T-cell (primary cell): ENCODE results near the gene OR6B1. TPM values are rescaled to one million over a fixed set of nuclear protein-coding genes. Genes with fewer than 3 reads are reported as not detected.

Experiments used
- ATAC-seq, 4 experiments: fragments of 200-7000 bp in 3 of 4; fragments of 150-1000 bp in 1 of 4; cut with Tn5 transposase; replicated peaks in 1 of 4; 1 replicate in 3 of 4; 2 replicates in 1 of 4; pipeline ENCODE4 v1.10.0; 2021; ENCODE audit warnings: moderate library complexity in 3 of 4, mild to moderate bottlenecking in 2 of 4, moderate number of reproducible peaks in 1 of 4
- CTCF ChIA-PET, 2 donors: fragments of 300-600 bp; sonication (Branson Sonifier 250); formaldehyde crosslinking; loops; one replicate each; lab custom pipeline; 2022; ENCODE audit warnings: antibody characterized with exemption in 2 of 2; lab: Charles Lee
- POLR2A ChIA-PET, 2 donors: fragments of 300-600 bp; sonication (Branson Sonifier 250); formaldehyde crosslinking; loops; one replicate each; lab custom pipeline; 2022; ENCODE audit warnings: antibody characterized with exemption in 2 of 2; lab: Charles Lee
- DNase-seq, 35 experiments: peaks; one replicate each; pipeline versions ENCODE4 v3.0.0 to v3.0.0-alpha.2; 2013 to 2023
- H3K27ac ChIP-seq: one replicate; pipeline ENCODE4 v1.5.1; 2013; ENCODE audit warnings: low read length
- H3K27me3 ChIP-seq, 2 experiments: replicated peaks in 1 of 2; 1 replicate in 1 of 2; 2 replicates in 1 of 2; pipeline versions ENCODE4 v1.6.1 to v1.7.0; 2013; ENCODE audit warnings: low read length in 1 of 2, mixed read lengths in 1 of 2; ENCODE audit not compliant: control insufficient read depth in 2 of 2, insufficient read depth in 2 of 2; ENCODE audit errors: extremely low read depth in 1 of 2
- H3K36me3 ChIP-seq, 2 donors: 1 replicate in 1 of 2; 2 replicates in 1 of 2; pipeline versions ENCODE4 v1.6.1 to v1.7.0; 2013; ENCODE audit warnings: low read length in 1 of 2; ENCODE audit not compliant: control insufficient read depth in 2 of 2, insufficient read depth in 1 of 2; ENCODE audit errors: extremely low read depth in 1 of 2
- H3K4me1 ChIP-seq, 2 experiments: 1 replicate in 1 of 2; 2 replicates in 1 of 2; pipeline versions ENCODE4 v1.6.1 to v1.7.0; 2013; ENCODE audit warnings: low read length in 2 of 2, mixed read lengths in 1 of 2; ENCODE audit not compliant: insufficient read depth in 2 of 2, control insufficient read depth in 1 of 2; ENCODE audit errors: extremely low read depth in 1 of 2
- H3K4me3 ChIP-seq, 2 donors: 1 replicate in 1 of 2; 2 replicates in 1 of 2; pipeline versions ENCODE4 v1.5.1 to v1.7.0; 2013; ENCODE audit warnings: mild to moderate bottlenecking in 2 of 2, low read length in 1 of 2, moderate library complexity in 1 of 2; ENCODE audit not compliant: control insufficient read depth in 1 of 2; ENCODE audit errors: extremely low read depth in 1 of 2
- H3K9me3 ChIP-seq: 2 replicates; pipeline ENCODE4 v1.7.0; 2013
- H3K27ac Mint-ChIP-seq, 2 donors: one replicate each; pipeline ENCODE4 v1.8.0; 2020 to 2021; ENCODE audit warnings: mild to moderate bottlenecking in 2 of 2, mixed read lengths in 2 of 2
- H3K27me3 Mint-ChIP-seq, 2 donors: one replicate each; pipeline ENCODE4 v1.8.0; 2021 to 2022; ENCODE audit warnings: mixed read lengths in 2 of 2
- H3K36me3 Mint-ChIP-seq: one replicate; pipeline ENCODE4 v1.8.0; 2021; ENCODE audit warnings: mixed read lengths
- H3K4me1 Mint-ChIP-seq, 3 donors: one replicate each; pipeline ENCODE4 v1.8.0; 2020 to 2022; ENCODE audit warnings: mixed read lengths in 3 of 3, mild to moderate bottlenecking in 1 of 3
- H3K4me3 Mint-ChIP-seq, 3 donors: one replicate each; pipeline ENCODE4 v1.8.0; 2020 to 2022; ENCODE audit warnings: mild to moderate bottlenecking in 3 of 3, mixed read lengths in 3 of 3, moderate library complexity in 3 of 3
- H3K9me3 Mint-ChIP-seq, 3 donors: one replicate each; pipeline ENCODE4 v1.8.0; 2020 to 2022; ENCODE audit warnings: mixed read lengths in 3 of 3
- WGBS: methylation state at CpG from one replicate; pipeline ENCODE4 v1.1.5; 2013; ENCODE audit warnings: missing lambda C conversion rate; ENCODE audit not compliant: insufficient coverage; 5-methylcytosine and 5-hydroxymethylcytosine counted together
- total RNA-seq, 35 experiments: library from RNA in 6 of 35; stranded (reverse) in 6 of 35; fragments of 120-200 nt in 1 of 35; gene quantifications; one replicate each; pipeline versions ENCODE4 v1.2.1 to v1.2.4 and lab custom pipeline; 2013 to 2026

Gene OR6B1
- total RNA-seq, 5 donors from 2014 or later (not counting 1 experiment from before 2014, with no cell fraction given) = not detected

GRCh38 chr7:143979998-143980397, 20.1 kb upstream of the OR6B1 start:
- POLR2A ChIA-PET = interaction anchor here in 1 of 2 donors (0.6 kb wide), 2 partner anchors 77 to 93 kb away, joined by 4 read pairs; no protein-coding TSS in a partner anchor
- H3K9me3 ChIP-seq = no peaks in the 10 kb centered on the region

GRCh38 chr7:143980746-143981510, 19.2 kb upstream of the OR6B1 start:
- ATAC-seq = no peak
- no peak overlapping the region for H3K4me3 ChIP-seq
- no peaks in the 10 kb centered on the region for H3K4me1 ChIP-seq
- no peaks in the 10 kb centered on the region for H3K9me3 ChIP-seq
- no peak overlapping the region for H3K27ac ChIP-seq
- no peaks in the 10 kb centered on the region for H3K4me1 Mint-ChIP-seq
- H3K27me3 Mint-ChIP-seq = peaks cover 4 to 5% of the 10 kb centered on the region in 2 donors
- H3K36me3 ChIP-seq = no peaks in the 10 kb centered on the region
- CTCF ChIA-PET = no interaction called here
- POLR2A ChIA-PET = no interaction called here
- H3K36me3 Mint-ChIP-seq = no peaks in the 10 kb centered on the region
- no peak overlapping the region for H3K27ac Mint-ChIP-seq
- H3K4me3 Mint-ChIP-seq = no peak overlapping the region
- WGBS = 95% methylated on average over 8 of the region's 10 CpGs
- H3K27me3 ChIP-seq = no peaks in the 10 kb centered on the region
- DNase-seq = no peak
- no peaks in the 10 kb centered on the region for H3K9me3 Mint-ChIP-seq

More at GRCh38 chr7:143979998-143980397, 20.1 kb upstream of the OR6B1 start:
- CTCF ChIA-PET = no interaction called here
- ATAC-seq (no peak), DNase-seq (no peak)
- Histone ChIP-seq H3K4me1 (no peaks in the 10 kb centered on the region), H3K27ac (no peak overlapping the region), H3K4me3 (no peak overlapping the region), H3K36me3 (no peaks in the 10 kb centered on the region), H3K27me3 (no peaks in the 10 kb centered on the region)
- Mint-ChIP-seq H3K27me3 (peaks cover 4 to 5% of the 10 kb centered on the region in 2 donors), H3K4me1 (no peaks in the 10 kb centered on the region), H3K27ac (no peak overlapping the region), H3K9me3 (no peaks in the 10 kb centered on the region), H3K36me3 (no peaks in the 10 kb centered on the region), H3K4me3 (no peak overlapping the region)
- WGBS = no CpG with 5 or more reads among the region's 2 CpGs

- no peak overlapping the region for H3K27ac Mint-ChIP-seq
- H3K27ac ChIP-seq = no peak overlapping the region
- H3K36me3 Mint-ChIP-seq = no peaks in the 10 kb centered on the region
- DNase-seq (no peak), ATAC-seq (no peak)
- no peak overlapping the region for H3K4me3 ChIP-seq
- peaks cover 0 to under 1% (median 0%) of the 10 kb centered on the region in 3 donors for H3K9me3 Mint-ChIP-seq
- H3K4me3 Mint-ChIP-seq = no peak overlapping the region
- no peaks in the 10 kb centered on the region for H3K36me3 ChIP-seq
- no peaks in the 10 kb centered on the region for H3K27me3 ChIP-seq
- 80% methylated on average over 1 of the region's 5 CpGs for WGBS
- H3K4me1 ChIP-seq = peaks cover 0 to 2% of the 10 kb centered on the region in 2 experiments
- H3K27me3 Mint-ChIP-seq = peaks cover 4 to 5% of the 10 kb centered on the region in 2 donors
- peaks cover 1 to 13% (median 9%) of the 10 kb centered on the region in 3 donors for H3K4me1 Mint-ChIP-seq
- ChIA-PET CTCF (no interaction called here), POLR2A (no interaction called here)
- no peaks in the 10 kb centered on the region for H3K9me3 ChIP-seq
Measured at GRCh38 chr7:143983960-143984359, 16.2 kb upstream of the OR6B1 start.

- ATAC-seq = no peak
Measured at GRCh38 chr7:143987513-143987912, 12.6 kb upstream of the OR6B1 start.

GRCh38 chr7:143988976-143989745, 11.0 kb upstream of the OR6B1 start:
- WGBS = 90% methylated on average over 4 of the region's 5 CpGs
- H3K27me3 ChIP-seq = no peaks in the 10 kb centered on the region
- Mint-ChIP-seq H3K4me3 (no peak overlapping the region), H3K27me3 (peaks cover 6 to 11% of the 10 kb centered on the region in 2 donors), H3K36me3 (peaks cover 5% of the 10 kb centered on the region), H3K4me1 (peaks cover 1 to 13% (median 9%) of the 10 kb centered on the region in 3 donors), H3K27ac (no peak overlapping the region), H3K9me3 (peaks cover 8 to 22% (median 8%) of the 10 kb centered on the region in 3 donors)
- no peaks in the 10 kb centered on the region for H3K36me3 ChIP-seq
- DNase-seq (no peak), ATAC-seq (no peak)
- H3K27ac ChIP-seq = no peak overlapping the region
- ChIA-PET CTCF (no interaction called here), POLR2A (no interaction called here)
- no peaks in the 10 kb centered on the region for H3K9me3 ChIP-seq
- peaks cover 0 to 2% of the 10 kb centered on the region in 2 experiments for H3K4me1 ChIP-seq
- no peak overlapping the region for H3K4me3 ChIP-seq

More at GRCh38 chr7:143987513-143987912, 12.6 kb upstream of the OR6B1 start:
- Mint-ChIP-seq H3K27me3 (peaks cover 6 to 11% of the 10 kb centered on the region in 2 donors), H3K4me1 (peaks cover 1 to 13% (median 9%) of the 10 kb centered on the region in 3 donors), H3K27ac (no peak overlapping the region), H3K4me3 (peak overlapping the region in 1 of 3 donors; percentile 40), H3K36me3 (peaks cover 5% of the 10 kb centered on the region), H3K9me3 (peaks cover 8 to 22% (median 8%) of the 10 kb centered on the region in 3 donors)
- Histone ChIP-seq H3K36me3 (no peaks in the 10 kb centered on the region), H3K4me1 (peaks cover 0 to 2% of the 10 kb centered on the region in 2 experiments), H3K27ac (no peak overlapping the region), H3K9me3 (no peaks in the 10 kb centered on the region), H3K4me3 (no peak overlapping the region), H3K27me3 (no peaks in the 10 kb centered on the region)
- ChIA-PET POLR2A (no interaction called here), CTCF (no interaction called here)
- DNase-seq = no peak

GRCh38 chr7:143992670-143993069, 7.5 kb upstream of the OR6B1 start:
- H3K27me3 Mint-ChIP-seq = peaks cover 6 to 13% of the 10 kb centered on the region in 2 donors
- ChIA-PET POLR2A (no interaction called here), CTCF (no interaction called here)
- H3K27ac ChIP-seq = no peak overlapping the region
- no peaks in the 10 kb centered on the region for H3K27me3 ChIP-seq
- no peak for ATAC-seq
- H3K4me3 ChIP-seq = no peak overlapping the region
- peaks cover 5% of the 10 kb centered on the region for H3K36me3 Mint-ChIP-seq
- peaks cover 0 to 1% (median 0%) of the 10 kb centered on the region in 3 donors for H3K4me1 Mint-ChIP-seq
- H3K4me3 Mint-ChIP-seq = no peak overlapping the region
- H3K9me3 Mint-ChIP-seq = peaks cover 8 to 22% (median 8%) of the 10 kb centered on the region in 3 donors
- no peaks in the 10 kb centered on the region for H3K9me3 ChIP-seq
- H3K27ac Mint-ChIP-seq = no peak overlapping the region
- H3K4me1 ChIP-seq = no peaks in the 10 kb centered on the region
- no peak for DNase-seq
- no peaks in the 10 kb centered on the region for H3K36me3 ChIP-seq
